SJSA1 (cell line): ENCODE results near the gene ENOX1. TPM values are rescaled to one million over a fixed set of nuclear protein-coding genes. Genes with fewer than 3 reads are reported as not detected.

Experiments used
- DNase-seq, 2 experiments: peaks; one replicate each; pipeline ENCODE4 v3.0.0-alpha.2; 2015 to 2020; ENCODE audit warnings: low spot score in 2 of 2, low read depth in 1 of 2
- H3K27ac ChIP-seq: fragments of 250-450 bp; sonication (Bioruptor Pico); 2 replicates; pipeline ENCODE4 v1.5.1; 2020; ENCODE audit warnings: mild to moderate bottlenecking, moderate library complexity
- H3K27me3 ChIP-seq: fragments of 250-450 bp; sonication (Bioruptor Pico); replicated peaks from 2 replicates; pipeline ENCODE4 v1.5.1; 2020; ENCODE audit warnings: mild to moderate bottlenecking, moderate library complexity
- H3K36me3 ChIP-seq: fragments of 250-450 bp; sonication (Bioruptor Pico); 2 replicates; pipeline ENCODE4 v1.5.1; 2020; ENCODE audit warnings: mild to moderate bottlenecking
- H3K4me1 ChIP-seq: fragments of 250-450 bp; sonication (Bioruptor Pico); replicated peaks from 2 replicates; pipeline ENCODE4 v1.6.1; 2021; ENCODE audit warnings: mild to moderate bottlenecking
- H3K4me3 ChIP-seq: fragments of 250-450 bp; sonication (Bioruptor Pico); 2 replicates; pipeline ENCODE4 v1.5.1; 2020; ENCODE audit warnings: mild to moderate bottlenecking
- H3K9me3 ChIP-seq: fragments of 250-450 bp; sonication (Bioruptor Pico); replicated peaks from 2 replicates; pipeline ENCODE4 v1.5.1; 2020; ENCODE audit warnings: mild to moderate bottlenecking
- total RNA-seq: library from RNA; depleted of rRNA; stranded (reverse); fragments of >200 nt; shearing (Covaris generic); gene quantifications from 2 replicates; pipeline ENCODE4 v1.2.3, GENCODE V29; 2014

ENOX1 gene
- total RNA-seq, 1 experiment from 2014 or later = 1.3 TPM

- DNase-seq = no peak
- H3K27ac ChIP-seq = no peak overlapping the region
- no peak overlapping the region for H3K4me3 ChIP-seq
- H3K9me3 ChIP-seq = no peaks in the 10 kb centered on the region
- H3K27me3 ChIP-seq = no peaks in the 10 kb centered on the region; the same call in 1 of the 2 replicates
- no peaks in the 10 kb centered on the region for H3K4me1 ChIP-seq
- H3K36me3 ChIP-seq = no peaks in the 10 kb centered on the region
These were observed 35.1 kb downstream of the ENOX1 start for GRCh38 chr13:43751624-43752023.

GRCh38 chr13:43749503-43749902 lies 37.3 kb downstream of the ENOX1 start:
- no peak overlapping the region for H3K4me3 ChIP-seq
- H3K27me3 ChIP-seq = no peaks in the 10 kb centered on the region; the same call in 1 of the 2 replicates
- H3K27ac ChIP-seq = no peak overlapping the region
- no peak for DNase-seq
- H3K9me3 ChIP-seq = no peaks in the 10 kb centered on the region
- no peaks in the 10 kb centered on the region for H3K4me1 ChIP-seq
- H3K36me3 ChIP-seq = no peaks in the 10 kb centered on the region

- no peak overlapping the region for H3K27ac ChIP-seq
- no peaks in the 10 kb centered on the region; the same call in 1 of the 2 replicates for H3K27me3 ChIP-seq
- no peak overlapping the region for H3K4me3 ChIP-seq
- H3K36me3 ChIP-seq = no peaks in the 10 kb centered on the region
- DNase-seq = no peak
- no peaks in the 10 kb centered on the region for H3K4me1 ChIP-seq
- no peaks in the 10 kb centered on the region for H3K9me3 ChIP-seq
These were observed 42.3 kb downstream of the ENOX1 start for GRCh38 chr13:43744261-43745031.

- Histone ChIP-seq H3K27me3 (no peaks in the 10 kb centered on the region), H3K36me3 (no peaks in the 10 kb centered on the region), H3K27ac (no peak overlapping the region), H3K9me3 (no peaks in the 10 kb centered on the region), H3K4me1 (no peaks in the 10 kb centered on the region), H3K4me3 (no peak overlapping the region)
- DNase-seq = no peak
These were observed 43.9 kb downstream of the ENOX1 start for GRCh38 chr13:43742911-43743310.

GRCh38 chr13:43737392-43737923 lies 49.3 kb downstream of the ENOX1 start:
- H3K4me1 ChIP-seq = no peaks in the 10 kb centered on the region
- H3K27ac ChIP-seq = no peak overlapping the region
- no peaks in the 10 kb centered on the region for H3K9me3 ChIP-seq
- H3K27me3 ChIP-seq = no peaks in the 10 kb centered on the region
- no peaks in the 10 kb centered on the region for H3K36me3 ChIP-seq
- no peak overlapping the region for H3K4me3 ChIP-seq
- DNase-seq = no peak

- H3K4me3 ChIP-seq = no peak overlapping the region
These were observed 54.0 kb downstream of the ENOX1 start for GRCh38 chr13:43732726-43733125.

GRCh38 chr13:43731296-43731695 lies 55.5 kb downstream of the ENOX1 start:
- Histone ChIP-seq H3K27me3 (no peaks in the 10 kb centered on the region), H3K27ac (no peak overlapping the region), H3K9me3 (no peaks in the 10 kb centered on the region), H3K36me3 (no peaks in the 10 kb centered on the region), H3K4me1 (no peaks in the 10 kb centered on the region), H3K4me3 (no peak overlapping the region)
- DNase-seq = no peak

More at GRCh38 chr13:43732726-43733125, 54.0 kb downstream of the ENOX1 start:
- Histone ChIP-seq H3K36me3 (no peaks in the 10 kb centered on the region), H3K9me3 (no peaks in the 10 kb centered on the region), H3K27ac (no peak overlapping the region), H3K4me1 (no peaks in the 10 kb centered on the region), H3K27me3 (no peaks in the 10 kb centered on the region)
- DNase-seq = no peak

GRCh38 chr13:43730642-43731041 lies 56.1 kb downstream of the ENOX1 start:
- no peaks in the 10 kb centered on the region for H3K4me1 ChIP-seq
- no peaks in the 10 kb centered on the region for H3K27me3 ChIP-seq
- H3K9me3 ChIP-seq = no peaks in the 10 kb centered on the region
- H3K36me3 ChIP-seq = no peaks in the 10 kb centered on the region
- H3K4me3 ChIP-seq = no peak overlapping the region
- H3K27ac ChIP-seq = no peak overlapping the region
- DNase-seq = no peak

- DNase-seq = no peak
- Histone ChIP-seq H3K27ac (no peak overlapping the region), H3K36me3 (no peaks in the 10 kb centered on the region), H3K27me3 (no peaks in the 10 kb centered on the region), H3K9me3 (no peaks in the 10 kb centered on the region), H3K4me3 (no peak overlapping the region), H3K4me1 (no peaks in the 10 kb centered on the region)
These were observed 58.4 kb downstream of the ENOX1 start for GRCh38 chr13:43728421-43728820.

- Histone ChIP-seq H3K9me3 (no peaks in the 10 kb centered on the region), H3K27ac (no peak overlapping the region), H3K27me3 (no peaks in the 10 kb centered on the region), H3K36me3 (no peaks in the 10 kb centered on the region), H3K4me3 (no peak overlapping the region), H3K4me1 (no peaks in the 10 kb centered on the region)
- DNase-seq = no peak
These were observed 58.9 kb downstream of the ENOX1 start for GRCh38 chr13:43727856-43728255.

- DNase-seq = no peak
- peaks cover 5% of the 10 kb centered on the region; the same call in 1 of the 2 replicates for H3K4me1 ChIP-seq
- no peaks in the 10 kb centered on the region for H3K27me3 ChIP-seq
- no peaks in the 10 kb centered on the region for H3K9me3 ChIP-seq
- H3K36me3 ChIP-seq = no peaks in the 10 kb centered on the region
- H3K4me3 ChIP-seq = no peak overlapping the region
- no peak overlapping the region for H3K27ac ChIP-seq
These were observed 61.3 kb downstream of the ENOX1 start for GRCh38 chr13:43725460-43725859.

GRCh38 chr13:43720780-43721397 lies 65.9 kb downstream of the ENOX1 start:
- no peaks in the 10 kb centered on the region for H3K36me3 ChIP-seq
- H3K9me3 ChIP-seq = no peaks in the 10 kb centered on the region
- peaks cover 7% of the 10 kb centered on the region; the same call in 1 of the 2 replicates for H3K4me1 ChIP-seq
- H3K27me3 ChIP-seq = no peaks in the 10 kb centered on the region
- peak in 1 of 2 experiments; percentile 32 for DNase-seq
- H3K27ac ChIP-seq = no peak overlapping the region
- no peak overlapping the region for H3K4me3 ChIP-seq

GRCh38 chr13:43698758-43699157 lies 88.0 kb downstream of the ENOX1 start:
- no peaks in the 10 kb centered on the region for H3K9me3 ChIP-seq
- H3K4me3 ChIP-seq = no peak overlapping the region
- no peaks in the 10 kb centered on the region for H3K36me3 ChIP-seq
- H3K27ac ChIP-seq = no peak overlapping the region
- no peaks in the 10 kb centered on the region for H3K4me1 ChIP-seq
- DNase-seq = no peak
- H3K27me3 ChIP-seq = no peaks in the 10 kb centered on the region

- Histone ChIP-seq H3K27me3 (no peaks in the 10 kb centered on the region), H3K4me1 (no peaks in the 10 kb centered on the region), H3K36me3 (no peaks in the 10 kb centered on the region), H3K9me3 (no peaks in the 10 kb centered on the region), H3K27ac (no peak overlapping the region), H3K4me3 (no peak overlapping the region)
- no peak for DNase-seq
These were observed 88.8 kb downstream of the ENOX1 start for GRCh38 chr13:43698009-43698408.
